Measurements from ENCODE around the gene PLK5.
"Not testable (repeated sequence)": the region's sequence is repeated elsewhere in the genome, so short reads cannot be mapped to it uniquely, and the experiment has no call there.

Gene PLK5

GRCh38 chr19:1491114-1491848 is 32.6 kb upstream of the PLK5 start, which contains the start of gene REEP6:
Gene REEP6, plus strand, starts transcription at chr19:1491181. Its CDS starts 89 bp downstream, at chr19:1491270.
- no peak for DNase-seq (ENCODE audit: low read depth in 2 of 2)

- DNase-seq (ENCODE audit: low read depth in 2 of 2) = no peak
Measured at GRCh38 chr19:1491849-1492170, 32.1 kb upstream of the PLK5 start.

GRCh38 chr19:1492474-1493006 is 31.3 kb upstream of the PLK5 start:
- DNase-seq (ENCODE audit: low read depth in 2 of 2) = no peak

- no peak for DNase-seq (ENCODE audit: low read depth in 2 of 2)
Measured at GRCh38 chr19:1494115-1494815, 29.6 kb upstream of the PLK5 start.

GRCh38 chr19:1495051-1495798 is 28.7 kb upstream of the PLK5 start:
- no peak for DNase-seq (ENCODE audit: low read depth in 2 of 2)

- DNase-seq (ENCODE audit: low read depth in 2 of 2) = no peak
Measured at GRCh38 chr19:1495799-1496713, 27.8 kb upstream of the PLK5 start.

- no peak for DNase-seq (ENCODE audit: low read depth in 2 of 2)
Measured at GRCh38 chr19:1496714-1497577, 26.9 kb upstream of the PLK5 start.

GRCh38 chr19:1497578-1498235 is 26.2 kb upstream of the PLK5 start:
- no peak for DNase-seq (ENCODE audit: low read depth in 2 of 2)

GRCh38 chr19:1499231-1499630 is 24.6 kb upstream of the PLK5 start:
- DNase-seq (ENCODE audit: low read depth in 2 of 2) = not testable (repeated sequence)

GRCh38 chr19:1501200-1501595 is 22.7 kb upstream of the PLK5 start:
- DNase-seq (ENCODE audit: low read depth in 2 of 2) = no peak

- no peak for DNase-seq (ENCODE audit: low read depth in 2 of 2)
Measured at GRCh38 chr19:1502433-1503088, 21.3 kb upstream of the PLK5 start.

GRCh38 chr19:1503089-1503924 is 20.6 kb upstream of the PLK5 start:
- peak; percentile 23 to 36 for DNase-seq (ENCODE audit: low read depth in 2 of 2)

- no peak for DNase-seq (ENCODE audit: low read depth in 2 of 2)
Measured at GRCh38 chr19:1503925-1504773, 19.7 kb upstream of the PLK5 start.

GRCh38 chr19:1505012-1505411 is 18.9 kb upstream of the PLK5 start:
- no peak for DNase-seq (ENCODE audit: low read depth in 2 of 2)

GRCh38 chr19:1505991-1506881 is 17.6 kb upstream of the PLK5 start:
- DNase-seq (ENCODE audit: low read depth in 2 of 2) = no peak

GRCh38 chr19:1507192-1507660 is 16.7 kb upstream of the PLK5 start:
- no peak for DNase-seq (ENCODE audit: low read depth in 2 of 2)

Data from activated CD8-positive, alpha-beta memory T cell treated with anti-CD3 and anti-CD28 coated beads for 4 hours (primary cell).